ENCODE results near the gene RAB8B. TPM values are rescaled to one million over a fixed set of nuclear protein-coding genes. Genes with fewer than 3 reads are reported as not detected.

RAB8B gene
- total and polyA plus RNA-seq, 4 donors, result 34.4 to 104 (median 53.5) TPM

- H3K4me3 ChIP-seq (ENCODE audit: low read depth, low read length), result no peak overlapping the region
- no peaks in the 10 kb centered on the region for H3K27me3 ChIP-seq (ENCODE audit: control insufficient read depth, insufficient read depth, low read length)
- no peaks in the 10 kb centered on the region for H3K9me3 ChIP-seq (ENCODE audit: control insufficient read depth, insufficient read depth, low read length)
- peaks cover 9% of the 10 kb centered on the region for H3K36me3 ChIP-seq (ENCODE audit: control insufficient read depth, insufficient read depth, low read length)
- H3K27ac ChIP-seq (ENCODE audit: low read depth, low read length), result no peak overlapping the region
- H3K4me1 ChIP-seq (ENCODE audit: control insufficient read depth, insufficient read depth, low read length), result peaks cover 5% of the 10 kb centered on the region
- no peak for DNase-seq (ENCODE audit: low read depth in 4 of 6, low spot score in 6 of 6)
Measured at GRCh38 chr15:63291507-63291906, 102.1 kb downstream of the RAB8B start.

GRCh38 chr15:63292241-63292640 lies 102.8 kb downstream of the RAB8B start:
- no peak overlapping the region for H3K27ac ChIP-seq (ENCODE audit: low read depth, low read length)
- no peak overlapping the region for H3K4me3 ChIP-seq (ENCODE audit: low read depth, low read length)
- no peaks in the 10 kb centered on the region for H3K9me3 ChIP-seq (ENCODE audit: control insufficient read depth, insufficient read depth, low read length)
- no peak for DNase-seq (ENCODE audit: low read depth in 4 of 6, low spot score in 6 of 6)
- peaks cover 11% of the 10 kb centered on the region for H3K36me3 ChIP-seq (ENCODE audit: control insufficient read depth, insufficient read depth, low read length)
- no peaks in the 10 kb centered on the region for H3K27me3 ChIP-seq (ENCODE audit: control insufficient read depth, insufficient read depth, low read length)
- peaks cover 5% of the 10 kb centered on the region for H3K4me1 ChIP-seq (ENCODE audit: control insufficient read depth, insufficient read depth, low read length)
- 100% methylated on average over 1 of the region's 3 CpGs for WGBS (ENCODE audit: insufficient coverage)

- Histone ChIP-seq H3K36me3 (ENCODE audit: control insufficient read depth, insufficient read depth, low read length) (peaks cover 12% of the 10 kb centered on the region), H3K9me3 (ENCODE audit: control insufficient read depth, insufficient read depth, low read length) (no peaks in the 10 kb centered on the region), H3K4me1 (ENCODE audit: control insufficient read depth, insufficient read depth, low read length) (peaks cover 5% of the 10 kb centered on the region), H3K27me3 (ENCODE audit: control insufficient read depth, insufficient read depth, low read length) (no peaks in the 10 kb centered on the region), H3K4me3 (ENCODE audit: low read depth, low read length) (no peak overlapping the region), H3K27ac (ENCODE audit: low read depth, low read length) (no peak overlapping the region)
- no peak for DNase-seq (ENCODE audit: low read depth in 4 of 6, low spot score in 6 of 6)
- WGBS (ENCODE audit: insufficient coverage), result 97% methylated on average over 4 of the region's 5 CpGs
Measured at GRCh38 chr15:63292771-63293170, 103.4 kb downstream of the RAB8B start.

GRCh38 chr15:63294359-63294758 lies 105.0 kb downstream of the RAB8B start:
- Histone ChIP-seq H3K27me3 (ENCODE audit: control insufficient read depth, insufficient read depth, low read length) (no peaks in the 10 kb centered on the region), H3K4me1 (ENCODE audit: control insufficient read depth, insufficient read depth, low read length) (peaks cover 5% of the 10 kb centered on the region), H3K27ac (ENCODE audit: low read depth, low read length) (no peak overlapping the region), H3K9me3 (ENCODE audit: control insufficient read depth, insufficient read depth, low read length) (no peaks in the 10 kb centered on the region), H3K4me3 (ENCODE audit: low read depth, low read length) (no peak overlapping the region), H3K36me3 (ENCODE audit: control insufficient read depth, insufficient read depth, low read length) (peaks cover 16% of the 10 kb centered on the region)
- DNase-seq (ENCODE audit: low read depth in 4 of 6, low spot score in 6 of 6), result no peak
- WGBS (ENCODE audit: insufficient coverage), result no CpG with 5 or more reads among the region's 3 CpGs

GRCh38 chr15:63295341-63295740 lies 105.9 kb downstream of the RAB8B start:
- no peaks in the 10 kb centered on the region for H3K27me3 ChIP-seq (ENCODE audit: control insufficient read depth, insufficient read depth, low read length)
- no peak overlapping the region for H3K4me3 ChIP-seq (ENCODE audit: low read depth, low read length)
- H3K27ac ChIP-seq (ENCODE audit: low read depth, low read length), result no peak overlapping the region
- peaks cover 5% of the 10 kb centered on the region for H3K4me1 ChIP-seq (ENCODE audit: control insufficient read depth, insufficient read depth, low read length)
- no peaks in the 10 kb centered on the region for H3K9me3 ChIP-seq (ENCODE audit: control insufficient read depth, insufficient read depth, low read length)
- H3K36me3 ChIP-seq (ENCODE audit: control insufficient read depth, insufficient read depth, low read length), result peaks cover 18% of the 10 kb centered on the region
- no peak for DNase-seq (ENCODE audit: low read depth in 4 of 6, low spot score in 6 of 6)

GRCh38 chr15:63296195-63296594 lies 106.8 kb downstream of the RAB8B start:
- peak in 2 of 6 donors; percentile 15 to 75 for DNase-seq (ENCODE audit: low read depth in 4 of 6, low spot score in 6 of 6)
- Histone ChIP-seq H3K27me3 (ENCODE audit: control insufficient read depth, insufficient read depth, low read length) (no peaks in the 10 kb centered on the region), H3K4me3 (ENCODE audit: low read depth, low read length) (no peak overlapping the region), H3K9me3 (ENCODE audit: control insufficient read depth, insufficient read depth, low read length) (no peaks in the 10 kb centered on the region), H3K4me1 (ENCODE audit: control insufficient read depth, insufficient read depth, low read length) (peaks cover 5% of the 10 kb centered on the region), H3K36me3 (ENCODE audit: control insufficient read depth, insufficient read depth, low read length) (peaks cover 15% of the 10 kb centered on the region), H3K27ac (ENCODE audit: low read depth, low read length) (no peak overlapping the region)
- 25% methylated on average over 5 of the region's 6 CpGs for WGBS (ENCODE audit: insufficient coverage)

GRCh38 chr15:63299943-63300575 lies 110.7 kb downstream of the RAB8B start:
- H3K4me3 ChIP-seq (ENCODE audit: low read depth, low read length), result no peak overlapping the region
- H3K27me3 ChIP-seq (ENCODE audit: control insufficient read depth, insufficient read depth, low read length), result no peaks in the 10 kb centered on the region
- no peaks in the 10 kb centered on the region for H3K9me3 ChIP-seq (ENCODE audit: control insufficient read depth, insufficient read depth, low read length)
- no peak for DNase-seq (ENCODE audit: low read depth in 4 of 6, low spot score in 6 of 6)
- H3K4me1 ChIP-seq (ENCODE audit: control insufficient read depth, insufficient read depth, low read length), result peaks cover 8% of the 10 kb centered on the region
- WGBS (ENCODE audit: insufficient coverage), result 77% methylated on average over 4 of the region's 7 CpGs
- H3K27ac ChIP-seq (ENCODE audit: low read depth, low read length), result no peak overlapping the region
- peaks cover 18% of the 10 kb centered on the region for H3K36me3 ChIP-seq (ENCODE audit: control insufficient read depth, insufficient read depth, low read length)

- Histone ChIP-seq H3K9me3 (ENCODE audit: control insufficient read depth, insufficient read depth, low read length) (no peaks in the 10 kb centered on the region), H3K4me3 (ENCODE audit: low read depth, low read length) (no peak overlapping the region), H3K4me1 (ENCODE audit: control insufficient read depth, insufficient read depth, low read length) (peaks cover 6% of the 10 kb centered on the region), H3K36me3 (ENCODE audit: control insufficient read depth, insufficient read depth, low read length) (peaks cover 23% of the 10 kb centered on the region), H3K27me3 (ENCODE audit: control insufficient read depth, insufficient read depth, low read length) (no peaks in the 10 kb centered on the region), H3K27ac (ENCODE audit: low read depth, low read length) (no peak overlapping the region)
- DNase-seq (ENCODE audit: low read depth in 4 of 6, low spot score in 6 of 6), result peak in 1 of 6 donors; percentile 78
- 80% methylated on average over 1 of the region's 1 CpG for WGBS (ENCODE audit: insufficient coverage)
Measured at GRCh38 chr15:63301088-63301487, 111.7 kb downstream of the RAB8B start.

- H3K36me3 ChIP-seq (ENCODE audit: control insufficient read depth, insufficient read depth, low read length), result peaks cover 16% of the 10 kb centered on the region
- no peaks in the 10 kb centered on the region for H3K9me3 ChIP-seq (ENCODE audit: control insufficient read depth, insufficient read depth, low read length)
- WGBS (ENCODE audit: insufficient coverage), result 95% methylated on average over 3 of the region's 5 CpGs
- H3K4me1 ChIP-seq (ENCODE audit: control insufficient read depth, insufficient read depth, low read length), result peaks cover 6% of the 10 kb centered on the region
- no peak overlapping the region for H3K4me3 ChIP-seq (ENCODE audit: low read depth, low read length)
- no peaks in the 10 kb centered on the region for H3K27me3 ChIP-seq (ENCODE audit: control insufficient read depth, insufficient read depth, low read length)
- H3K27ac ChIP-seq (ENCODE audit: low read depth, low read length), result no peak overlapping the region
- no peak for DNase-seq (ENCODE audit: low read depth in 4 of 6, low spot score in 6 of 6)
Measured at GRCh38 chr15:63305260-63305659, 115.9 kb downstream of the RAB8B start.

GRCh38 chr15:63306492-63307073 lies 117.2 kb downstream of the RAB8B start:
- no peaks in the 10 kb centered on the region for H3K27me3 ChIP-seq (ENCODE audit: control insufficient read depth, insufficient read depth, low read length)
- H3K4me3 ChIP-seq (ENCODE audit: low read depth, low read length), result no peak overlapping the region
- peaks cover 16% of the 10 kb centered on the region for H3K36me3 ChIP-seq (ENCODE audit: control insufficient read depth, insufficient read depth, low read length)
- H3K9me3 ChIP-seq (ENCODE audit: control insufficient read depth, insufficient read depth, low read length), result no peaks in the 10 kb centered on the region
- WGBS (ENCODE audit: insufficient coverage), result 65% methylated on average over 3 of the region's 5 CpGs
- H3K27ac ChIP-seq (ENCODE audit: low read depth, low read length), result no peak overlapping the region
- peak in 1 of 6 donors; percentile 56 for DNase-seq (ENCODE audit: low read depth in 4 of 6, low spot score in 6 of 6)
- H3K4me1 ChIP-seq (ENCODE audit: control insufficient read depth, insufficient read depth, low read length), result peaks cover 5% of the 10 kb centered on the region

All from spinal cord (tissue), 10 donors.